Activated CD4-positive, alpha-beta T cell treated with anti-CD3 and anti-CD28 coated beads, Interleukin-2, amount 10 ng/mL, durations not matched to agents 24 days and 14 days (primary cell): ENCODE results near the gene DENND1A. TPM values are rescaled to one million over a fixed set of nuclear protein-coding genes. Genes with fewer than 3 reads are reported as not detected.

Experiments used
- DNase-seq: peaks from one replicate; pipeline ENCODE4 v3.0.0; 2022
- H3K27ac Mint-ChIP-seq: one replicate; pipeline ENCODE4 v1.8.0; 2022; ENCODE audit warnings: mild to moderate bottlenecking, mixed read lengths
- H3K27me3 Mint-ChIP-seq: one replicate; pipeline ENCODE4 v1.8.0; 2022; ENCODE audit warnings: mixed read lengths
- H3K36me3 Mint-ChIP-seq: one replicate; pipeline ENCODE4 v1.8.0; 2022; ENCODE audit warnings: low read depth, mild to moderate bottlenecking, mixed read lengths
- H3K4me1 Mint-ChIP-seq: one replicate; pipeline ENCODE4 v1.8.0; 2021; ENCODE audit warnings: mixed read lengths
- H3K4me3 Mint-ChIP-seq: one replicate; pipeline ENCODE4 v1.8.0; 2022; ENCODE audit warnings: mild to moderate bottlenecking, moderate library complexity, mixed read lengths
- H3K9me3 Mint-ChIP-seq: one replicate; pipeline ENCODE4 v1.8.0; 2021; ENCODE audit warnings: mixed read lengths
- intact Hi-C: fragments of 100-400 bp; cut with micrococcal nuclease; formaldehyde crosslinking; loops from one replicate; pipeline ENCODE4 v1.15.1; 2023
- total RNA-seq: library from RNA; stranded (reverse); gene quantifications from 2 replicates; pipeline ENCODE4 v1.2.3, GENCODE V29; 2022

DENND1A gene
- total RNA-seq, 1 donor from 2014 or later, result 25.2 TPM

- Mint-ChIP-seq H3K27ac (no peak overlapping the region), H3K4me1 (no peaks in the 10 kb centered on the region), H3K9me3 (peaks cover 4% of the 10 kb centered on the region), H3K27me3 (no peaks in the 10 kb centered on the region), H3K4me3 (no peak overlapping the region), H3K36me3 (peaks cover 12% of the 10 kb centered on the region)
- no peak for DNase-seq
- intact Hi-C loops, result no loop called here
Measured at GRCh38 chr9:123657941-123658340, 272.0 kb downstream of the DENND1A start.

GRCh38 chr9:123657099-123657498 is 272.8 kb downstream of the DENND1A start:
- no peak overlapping the region for H3K4me3 Mint-ChIP-seq
- DNase-seq, result no peak
- H3K36me3 Mint-ChIP-seq, result peaks cover 7% of the 10 kb centered on the region
- intact Hi-C loops, result no loop called here
- no peak overlapping the region for H3K27ac Mint-ChIP-seq
- H3K27me3 Mint-ChIP-seq, result no peaks in the 10 kb centered on the region
- no peaks in the 10 kb centered on the region for H3K9me3 Mint-ChIP-seq
- no peaks in the 10 kb centered on the region for H3K4me1 Mint-ChIP-seq

GRCh38 chr9:123656565-123656964 is 273.4 kb downstream of the DENND1A start:
- Mint-ChIP-seq H3K36me3 (peaks cover 2% of the 10 kb centered on the region), H3K4me3 (no peak overlapping the region), H3K4me1 (no peaks in the 10 kb centered on the region), H3K9me3 (no peaks in the 10 kb centered on the region), H3K27me3 (no peaks in the 10 kb centered on the region), H3K27ac (no peak overlapping the region)
- DNase-seq, result no peak
- intact Hi-C loops, result no loop called here

- Mint-ChIP-seq H3K4me1 (no peaks in the 10 kb centered on the region), H3K9me3 (no peaks in the 10 kb centered on the region), H3K27ac (no peak overlapping the region), H3K36me3 (peaks cover 6% of the 10 kb centered on the region), H3K4me3 (no peak overlapping the region), H3K27me3 (no peaks in the 10 kb centered on the region)
- intact Hi-C loops, result no loop called here
- DNase-seq, result peak; percentile 39
Measured at GRCh38 chr9:123655681-123656423, 274.1 kb downstream of the DENND1A start.

- Mint-ChIP-seq H3K27me3 (no peaks in the 10 kb centered on the region), H3K36me3 (peaks cover 5% of the 10 kb centered on the region), H3K4me3 (no peak overlapping the region), H3K27ac (no peak overlapping the region), H3K9me3 (no peaks in the 10 kb centered on the region), H3K4me1 (no peaks in the 10 kb centered on the region)
- intact Hi-C loops, result no loop called here
- DNase-seq, result peak; percentile 40
Measured at GRCh38 chr9:123654994-123655637, 274.8 kb downstream of the DENND1A start.

GRCh38 chr9:123654218-123654993 is 275.5 kb downstream of the DENND1A start:
- peak; percentile 30 for DNase-seq

GRCh38 chr9:123652416-123652815 is 277.5 kb downstream of the DENND1A start:
- intact Hi-C loops, result no loop called here

More at GRCh38 chr9:123654218-123654993, 275.5 kb downstream of the DENND1A start:
- Mint-ChIP-seq H3K4me1 (peaks cover 6% of the 10 kb centered on the region), H3K4me3 (no peak overlapping the region), H3K27me3 (no peaks in the 10 kb centered on the region), H3K9me3 (no peaks in the 10 kb centered on the region), H3K27ac (no peak overlapping the region), H3K36me3 (peaks cover 4% of the 10 kb centered on the region)
- intact Hi-C loops, result no loop called here

GRCh38 chr9:123651871-123652270 is 278.1 kb downstream of the DENND1A start:
- intact Hi-C loops, result no loop called here
- Mint-ChIP-seq H3K4me3 (no peak overlapping the region), H3K27ac (no peak overlapping the region), H3K4me1 (peaks cover 6% of the 10 kb centered on the region), H3K9me3 (no peaks in the 10 kb centered on the region), H3K27me3 (no peaks in the 10 kb centered on the region), H3K36me3 (peaks cover 6% of the 10 kb centered on the region)
- no peak for DNase-seq

More at GRCh38 chr9:123652416-123652815, 277.5 kb downstream of the DENND1A start:
- no peak overlapping the region for H3K4me3 Mint-ChIP-seq
- peak; percentile 40 for DNase-seq
- H3K36me3 Mint-ChIP-seq, result peaks cover 5% of the 10 kb centered on the region
- no peaks in the 10 kb centered on the region for H3K27me3 Mint-ChIP-seq
- H3K4me1 Mint-ChIP-seq, result peaks cover 6% of the 10 kb centered on the region
- no peak overlapping the region for H3K27ac Mint-ChIP-seq
- no peaks in the 10 kb centered on the region for H3K9me3 Mint-ChIP-seq

GRCh38 chr9:123651273-123651672 is 278.7 kb downstream of the DENND1A start:
- H3K9me3 Mint-ChIP-seq, result no peaks in the 10 kb centered on the region
- peaks cover 6% of the 10 kb centered on the region for H3K36me3 Mint-ChIP-seq
- DNase-seq, result peak; percentile 44
- no peaks in the 10 kb centered on the region for H3K27me3 Mint-ChIP-seq
- no peak overlapping the region for H3K27ac Mint-ChIP-seq
- peaks cover 6% of the 10 kb centered on the region for H3K4me1 Mint-ChIP-seq
- no peak overlapping the region for H3K4me3 Mint-ChIP-seq
- intact Hi-C loops, result no loop called here

- Mint-ChIP-seq H3K4me1 (peaks cover 6% of the 10 kb centered on the region), H3K36me3 (peaks cover 6% of the 10 kb centered on the region), H3K9me3 (no peaks in the 10 kb centered on the region), H3K4me3 (no peak overlapping the region), H3K27me3 (no peaks in the 10 kb centered on the region), H3K27ac (no peak overlapping the region)
- intact Hi-C loops, result no loop called here
- peak; percentile 34 for DNase-seq
Measured at GRCh38 chr9:123649909-123650308, 280.0 kb downstream of the DENND1A start.

GRCh38 chr9:123647145-123647544 is 282.8 kb downstream of the DENND1A start:
- intact Hi-C loops, result no loop called here
- DNase-seq, result no peak
- Mint-ChIP-seq H3K36me3 (peaks cover 6% of the 10 kb centered on the region), H3K27ac (no peak overlapping the region), H3K4me3 (no peak overlapping the region), H3K27me3 (peaks cover 9% of the 10 kb centered on the region), H3K9me3 (no peaks in the 10 kb centered on the region), H3K4me1 (peaks cover 6% of the 10 kb centered on the region)

- intact Hi-C loops, result no loop called here
- Mint-ChIP-seq H3K27ac (no peak overlapping the region), H3K27me3 (peaks cover 12% of the 10 kb centered on the region), H3K4me3 (no peak overlapping the region), H3K36me3 (peaks cover 3% of the 10 kb centered on the region), H3K4me1 (peaks cover 12% of the 10 kb centered on the region), H3K9me3 (no peaks in the 10 kb centered on the region)
- DNase-seq, result no peak
Measured at GRCh38 chr9:123645762-123646161, 284.2 kb downstream of the DENND1A start.

GRCh38 chr9:123645126-123645525 is 284.8 kb downstream of the DENND1A start:
- intact Hi-C loops, result no loop called here
- Mint-ChIP-seq H3K27me3 (peaks cover 12% of the 10 kb centered on the region), H3K36me3 (peaks cover 3% of the 10 kb centered on the region), H3K27ac (no peak overlapping the region), H3K4me1 (peaks cover 18% of the 10 kb centered on the region), H3K4me3 (no peak overlapping the region), H3K9me3 (no peaks in the 10 kb centered on the region)
- DNase-seq, result no peak

GRCh38 chr9:123643518-123643917 is 286.4 kb downstream of the DENND1A start:
- Mint-ChIP-seq H3K27me3 (peaks cover 15% of the 10 kb centered on the region), H3K4me3 (no peak overlapping the region), H3K4me1 (peaks cover 19% of the 10 kb centered on the region), H3K9me3 (no peaks in the 10 kb centered on the region), H3K27ac (no peak overlapping the region), H3K36me3 (peaks cover 3% of the 10 kb centered on the region)
- intact Hi-C loops, result loop anchor here (5.0 kb wide), 1 partner anchor 81 kb away; no protein-coding TSS in a partner anchor
- DNase-seq, result no peak
